GM18520 (cell line): ENCODE results near the gene WDFY4.

ENCODE experiments used
- ATAC-seq: cut with Tn5 transposase; IDR thresholded peaks from one replicate; pipeline ENCODE4 v1.9.1; 2021; ENCODE audit not compliant: unreplicated experiment

Gene WDFY4

GRCh38 chr10:48957361-48958151 lies 272.9 kb downstream of the WDFY4 start:
- no peak for ATAC-seq

DNA sequence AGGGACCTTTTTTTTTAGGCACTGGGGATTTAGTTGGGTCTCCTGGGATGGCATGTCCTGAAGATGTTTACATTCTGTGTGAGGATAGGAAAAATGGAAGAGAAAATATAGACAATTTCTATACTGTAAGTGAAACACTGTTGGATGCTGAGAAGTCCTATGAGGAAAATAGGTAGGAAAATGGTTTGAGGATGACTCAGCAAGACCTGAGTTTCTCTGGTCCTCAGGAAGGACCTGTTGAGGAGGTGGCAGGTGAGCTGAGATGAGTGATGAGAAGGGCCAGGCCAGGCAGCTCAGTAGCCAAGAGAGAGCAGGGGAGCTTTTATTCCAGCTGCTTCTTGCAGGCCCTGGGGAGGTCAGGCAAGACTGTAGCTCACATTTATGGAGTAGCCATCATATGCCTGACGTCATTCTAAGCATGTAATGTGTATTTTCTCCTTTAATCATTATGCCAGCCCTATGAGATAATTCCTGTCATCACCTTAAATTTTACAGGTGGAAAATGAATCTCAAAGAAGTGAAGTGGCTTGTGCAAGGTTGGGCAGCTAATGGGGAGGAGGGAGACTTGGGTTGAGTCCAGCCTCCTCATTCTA lies 274.0 kb downstream of the WDFY4 start:
- ATAC-seq = no peak

- no peak for ATAC-seq
Observed at GRCh38 chr10:48964038-48964437, 279.4 kb downstream of the WDFY4 start.

DNA sequence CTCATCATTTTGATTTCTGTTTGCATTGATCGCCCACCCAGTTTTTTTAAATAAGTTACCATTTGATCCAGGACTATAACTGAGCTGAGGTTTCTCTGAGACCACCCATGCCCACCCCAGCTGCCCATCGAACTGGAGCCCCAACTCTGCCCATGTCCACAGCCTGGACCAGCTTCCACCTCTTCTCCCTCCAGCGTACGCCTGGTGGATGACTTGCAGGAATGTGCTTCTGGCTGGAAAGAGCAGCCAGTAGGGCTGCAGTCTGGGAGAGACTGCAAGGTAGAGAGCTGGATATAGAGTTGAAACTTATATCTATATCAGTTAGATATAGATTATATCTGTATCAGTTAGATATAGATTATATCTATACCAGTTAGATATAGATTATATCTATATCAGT lies 280.8 kb downstream of the WDFY4 start:
- ATAC-seq = no peak

DNA sequence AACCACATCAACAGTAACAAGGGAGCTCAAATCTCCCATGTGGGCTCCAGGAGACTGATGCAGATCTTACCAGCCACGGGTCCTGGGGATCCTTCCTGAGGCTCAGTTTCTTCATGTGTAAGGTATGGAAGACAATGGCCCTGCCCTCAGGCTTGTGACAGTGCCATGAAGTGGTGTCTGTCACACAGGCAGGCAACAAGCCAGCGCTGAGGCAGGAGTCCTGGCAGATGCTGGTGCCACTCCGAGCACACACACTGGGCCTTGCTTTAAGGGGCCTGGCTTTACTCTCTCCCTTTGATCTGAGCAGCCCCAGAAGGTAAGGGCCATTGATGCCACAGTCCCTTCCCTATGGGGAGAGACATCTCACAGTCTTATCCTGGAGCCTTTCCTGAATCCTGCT lies 283.4 kb downstream of the WDFY4 start:
- no peak for ATAC-seq

GRCh38 chr10:48970046-48970445 lies 285.4 kb downstream of the WDFY4 start:
- ATAC-seq = no peak

DNA sequence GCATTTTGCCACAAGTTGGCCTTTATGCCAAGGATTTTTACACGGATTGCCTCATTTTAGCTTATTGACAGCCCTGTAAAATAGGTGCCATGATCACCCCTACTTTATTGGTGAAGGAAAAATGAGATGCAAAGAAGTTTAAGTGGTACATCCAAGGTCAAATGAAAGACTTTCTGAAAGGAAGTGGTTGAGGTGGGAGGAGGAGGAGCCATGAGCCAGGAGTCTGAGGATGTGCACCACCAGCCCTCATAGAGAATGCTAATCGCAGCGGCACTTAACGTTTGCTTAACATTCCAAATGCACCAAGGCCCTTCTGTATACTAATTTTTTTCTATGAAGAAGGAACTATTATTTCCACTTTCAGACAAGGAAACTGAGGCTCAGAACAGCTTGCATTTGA lies 286.0 kb downstream of the WDFY4 start:
- no peak for ATAC-seq

DNA sequence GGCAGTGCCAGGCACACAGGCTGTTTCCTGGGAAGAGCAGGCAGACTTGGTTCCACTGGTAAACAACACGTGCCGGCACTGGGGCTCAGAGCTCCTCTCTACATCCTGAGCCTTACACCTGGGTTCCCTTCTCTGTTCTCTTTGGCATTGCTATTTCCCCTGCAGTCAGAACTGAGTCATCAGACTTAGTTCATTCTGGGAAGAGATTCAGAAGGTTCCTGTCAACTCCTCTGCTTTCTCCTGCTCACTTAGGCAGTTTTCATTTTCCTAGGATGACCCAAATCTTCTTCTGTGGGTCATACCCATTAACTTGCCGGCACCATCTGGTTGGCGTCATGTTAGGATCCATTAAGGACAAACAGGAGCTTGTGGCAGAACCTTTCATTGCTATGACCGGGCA lies 288.4 kb downstream of the WDFY4 start:
- no peak for ATAC-seq

DNA sequence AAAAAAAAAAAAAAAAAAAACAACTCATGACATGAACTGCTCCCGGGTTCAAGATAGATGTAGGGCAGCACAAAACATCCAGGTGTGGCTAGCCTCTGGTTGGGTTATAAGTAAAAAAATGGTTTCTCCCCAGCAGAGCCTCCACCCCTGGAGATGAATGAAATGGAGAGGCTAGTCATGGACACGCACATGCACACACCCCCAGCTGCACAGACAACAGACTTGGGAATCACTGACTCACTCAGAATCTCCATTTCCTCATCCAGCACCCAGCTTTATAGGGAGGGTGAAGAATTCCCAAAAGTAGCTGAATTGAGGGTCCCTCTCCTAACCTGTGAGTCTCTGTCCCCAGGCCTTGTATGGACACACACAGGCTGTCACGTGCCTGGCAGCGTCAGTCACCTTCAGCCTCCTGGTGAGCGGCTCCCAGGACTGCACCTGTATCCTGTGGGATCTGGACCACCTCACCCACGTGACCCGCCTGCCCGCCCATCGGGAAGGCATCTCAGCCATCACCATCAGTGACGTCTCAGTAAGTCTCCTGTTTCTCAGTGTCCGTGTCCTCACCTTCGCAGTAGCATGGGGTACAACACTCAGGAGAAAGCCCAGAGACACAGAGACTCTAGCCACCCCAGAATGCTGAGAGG lies 290.0 kb downstream of the WDFY4 start:
- no peak for ATAC-seq

- no peak for ATAC-seq
Observed at GRCh38 chr10:48976196-48976595, 291.5 kb downstream of the WDFY4 start.

GRCh38 chr10:48978318-48978717 lies 293.6 kb downstream of the WDFY4 start:
- ATAC-seq = no peak

- no peak for ATAC-seq
Observed at GRCh38 chr10:48981310-48981907, 296.7 kb downstream of the WDFY4 start.

DNA sequence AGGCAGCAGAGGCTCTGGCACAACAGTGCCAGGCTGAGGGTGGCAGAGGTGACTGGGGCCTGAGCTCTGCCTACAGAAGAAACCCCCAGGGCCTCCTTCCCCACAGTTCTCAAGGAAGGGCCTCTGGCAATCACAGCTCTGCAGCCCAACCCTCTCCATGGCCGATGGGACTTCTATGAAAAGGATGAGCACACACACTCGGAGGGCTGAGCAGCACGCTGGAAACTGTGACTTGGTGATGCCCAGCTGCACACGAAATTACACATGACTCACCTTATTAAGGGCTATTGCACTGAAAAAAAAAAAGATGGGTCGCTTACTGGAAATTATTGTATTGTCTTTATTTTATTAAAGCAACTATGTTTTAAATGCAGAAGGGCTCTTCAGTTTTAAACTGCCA lies 297.9 kb downstream of the WDFY4 start:
- ATAC-seq = no peak

- no peak for ATAC-seq
Observed at GRCh38 chr10:48983648-48984351, 299.1 kb downstream of the WDFY4 start.

GRCh38 chr10:48985621-48986158 lies 301.0 kb downstream of the WDFY4 start:
- ATAC-seq = no peak

- no peak for ATAC-seq
Observed at GRCh38 chr10:48990226-48990625, 305.6 kb downstream of the WDFY4 start.

DNA sequence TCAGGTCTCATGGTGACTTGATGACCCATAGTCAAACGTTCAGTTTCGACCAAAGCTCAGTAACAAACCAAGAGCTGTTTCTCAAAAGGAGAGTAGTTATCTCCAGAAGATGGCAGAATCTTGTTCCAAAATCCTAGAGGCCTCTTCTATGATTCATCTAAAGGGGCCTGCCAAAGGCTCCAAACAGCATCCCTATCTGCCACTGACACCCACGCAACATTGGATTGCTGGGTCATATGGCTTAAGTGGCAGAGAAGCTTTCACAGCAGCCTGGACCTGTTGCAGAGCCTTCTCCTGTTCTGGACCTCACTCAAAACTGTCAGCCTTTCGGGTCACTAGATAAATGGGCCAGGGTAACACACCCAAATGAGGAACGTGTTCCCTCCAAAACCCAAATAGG lies 309.0 kb downstream of the WDFY4 start:
- ATAC-seq = no peak

GRCh38 chr10:48996329-48996728 lies 311.7 kb downstream of the WDFY4 start:
- ATAC-seq = no peak

- no peak for ATAC-seq
Observed at GRCh38 chr10:48999346-48999745, 314.7 kb downstream of the WDFY4 start.

DNA sequence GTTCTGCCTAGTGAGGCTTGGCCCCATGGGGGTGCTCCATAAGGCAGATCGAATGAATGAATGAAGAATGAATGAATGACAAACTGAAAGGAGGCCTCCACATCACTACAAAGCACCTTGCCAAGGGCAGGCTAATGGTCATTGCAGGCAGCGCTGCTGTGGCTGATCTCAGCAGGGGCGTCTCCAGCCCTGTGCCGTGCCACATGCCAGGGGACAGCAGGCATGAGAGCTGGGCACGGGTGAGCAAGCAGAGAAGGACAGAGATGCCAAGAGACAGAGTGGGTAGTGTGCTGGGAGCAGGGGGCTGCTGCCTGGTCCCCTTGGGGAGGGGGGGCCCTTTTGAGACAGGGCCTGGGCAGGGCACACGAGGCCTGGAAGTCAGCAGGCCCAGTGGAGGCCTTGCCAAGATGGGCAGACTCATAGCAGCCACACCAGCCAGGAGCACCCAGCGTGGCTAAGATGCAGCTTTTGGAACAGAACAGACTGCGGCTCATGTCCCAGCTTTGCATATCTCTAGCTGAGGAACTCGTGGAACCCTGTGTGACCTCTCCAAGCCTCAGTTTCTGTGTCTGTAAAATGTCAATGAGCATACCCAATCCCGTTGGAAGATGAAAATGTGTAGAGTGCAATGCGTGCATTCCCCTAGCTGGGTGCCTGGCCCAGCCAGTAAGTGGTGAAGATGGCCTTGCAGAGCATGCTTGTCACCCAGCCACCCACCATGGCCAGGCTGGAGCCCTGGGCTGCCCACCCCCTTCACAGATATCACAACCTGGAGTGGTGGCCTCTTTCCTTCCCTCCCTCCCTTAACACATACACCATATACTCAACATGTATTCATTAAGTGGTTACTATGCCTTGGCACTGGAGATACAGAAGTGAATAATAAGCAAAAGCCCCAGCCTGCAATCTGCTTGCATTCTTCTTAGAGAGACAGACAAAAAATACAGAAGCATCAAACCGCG lies 316.0 kb downstream of the WDFY4 start:
- ATAC-seq = no peak
